ENCODE measurements around the gene DPP3. TPM values are rescaled to one million over a fixed set of nuclear protein-coding genes. Genes with fewer than 3 reads are reported as not detected.
A peak's percentile ranks its signal among the peaks of the same experiment; 100 is the strongest.
"Not testable (repeated sequence)": the region's sequence is repeated elsewhere in the genome, so short reads cannot be mapped to it uniquely, and the experiment has no call there.

Gene DPP3
- total RNA-seq (ENCODE audit: low replicate concordance) = 42.7 and 44.0 TPM in 2 replicates
- long read RNA-seq, transcript DPP3-209 (18 exons, 2,974 nt) = minor isoform, 31 of 114 reads
- long read RNA-seq, transcript DPP3-211 (18 exons, 3,078 nt) = major isoform, 50 of 114 reads
- long read RNA-seq, partial matches to known transcripts = 15 of 114 reads
- long read RNA-seq, other reads (novel, unspliced or antisense) = 18 of 114 reads

GRCh38 chr11:66480117-66480938 lies at the start of gene DPP3:
TSS of gene DPP3 (plus strand) at chr11:66480434. CDS start at chr11:66482201, 1,767 bp downstream.
- Mint-ChIP-seq H3K4me3 (peak within 1 kb of the TSS; percentile 94), H3K9me3 (no peaks in the 10 kb centered on the region), H3K36me3 (peaks cover 4% of the 10 kb centered on the region), H3K27me3 (no peaks in the 10 kb centered on the region), H3K4me1 (ENCODE audit: unreplicated experiment) (peaks cover 19% of the 10 kb centered on the region), H3K27ac (peak within 1 kb of the TSS; percentile 89)
- DNase-seq (ENCODE audit: extremely low spot score, unreplicated experiment) = peak; percentile 97
- TF ChIP-seq CTCF (conservative IDR thresholded peaks at IDR 0.05) = no peak

- H3K27me3 Mint-ChIP-seq; H3K9me3 Mint-ChIP-seq; DNase-seq (ENCODE audit: extremely low spot score, unreplicated experiment); H3K36me3 Mint-ChIP-seq; H3K27ac Mint-ChIP-seq; H3K4me1 Mint-ChIP-seq (ENCODE audit: unreplicated experiment); H3K4me3 Mint-ChIP-seq: not testable (repeated sequence)
Measured at GRCh38 chr11:66431287-66431686, 48.9 kb upstream of the DPP3 start.

GRCh38 chr11:66431871-66432329 lies 48.3 kb upstream of the DPP3 start:
- not testable (repeated sequence) for H3K4me3 Mint-ChIP-seq; DNase-seq (ENCODE audit: extremely low spot score, unreplicated experiment); H3K4me1 Mint-ChIP-seq (ENCODE audit: unreplicated experiment); H3K27me3 Mint-ChIP-seq; H3K9me3 Mint-ChIP-seq; H3K27ac Mint-ChIP-seq
- peaks cover 12% of the 10 kb centered on the region for H3K36me3 Mint-ChIP-seq

GRCh38 chr11:66432597-66432996 lies 47.6 kb upstream of the DPP3 start:
- H3K4me3 Mint-ChIP-seq = no peak overlapping the region
- no peak for TF ChIP-seq CTCF (conservative IDR thresholded peaks at IDR 0.05)
- no peak overlapping the region for H3K27ac Mint-ChIP-seq
- H3K27me3 Mint-ChIP-seq = no peaks in the 10 kb centered on the region
- DNase-seq (ENCODE audit: extremely low spot score, unreplicated experiment) = no peak
- H3K36me3 Mint-ChIP-seq = peaks cover 12% of the 10 kb centered on the region
- no peaks in the 10 kb centered on the region for H3K9me3 Mint-ChIP-seq
- H3K4me1 Mint-ChIP-seq (ENCODE audit: unreplicated experiment) = no peaks in the 10 kb centered on the region

- Mint-ChIP-seq H3K4me1 (ENCODE audit: unreplicated experiment) (peaks cover 11% of the 10 kb centered on the region), H3K4me3 (peak overlapping the region; percentile 97)
- DNase-seq (ENCODE audit: extremely low spot score, unreplicated experiment) = no peak
Measured at GRCh38 chr11:66437979-66438503, 42.2 kb upstream of the DPP3 start.

More at GRCh38 chr11:66437979-66438503, 42.2 kb upstream of the DPP3 start:
- peaks cover 12% of the 10 kb centered on the region for H3K36me3 Mint-ChIP-seq
- H3K9me3 Mint-ChIP-seq = no peaks in the 10 kb centered on the region
- no peak for TF ChIP-seq CTCF (conservative IDR thresholded peaks at IDR 0.05)
- peak overlapping the region; percentile 97 for H3K27ac Mint-ChIP-seq
- H3K27me3 Mint-ChIP-seq = peaks cover 2% of the 10 kb centered on the region

Measured in type B pancreatic cell (in vitro differentiated cells).